Central memory CD4-positive, alpha-beta T cell (primary cell): ENCODE measurements around the gene ERMARD.

Source experiments
- DNase-seq: peaks from one replicate; pipeline ENCODE4 v3.0.0; 2022

Gene ERMARD

DNA sequence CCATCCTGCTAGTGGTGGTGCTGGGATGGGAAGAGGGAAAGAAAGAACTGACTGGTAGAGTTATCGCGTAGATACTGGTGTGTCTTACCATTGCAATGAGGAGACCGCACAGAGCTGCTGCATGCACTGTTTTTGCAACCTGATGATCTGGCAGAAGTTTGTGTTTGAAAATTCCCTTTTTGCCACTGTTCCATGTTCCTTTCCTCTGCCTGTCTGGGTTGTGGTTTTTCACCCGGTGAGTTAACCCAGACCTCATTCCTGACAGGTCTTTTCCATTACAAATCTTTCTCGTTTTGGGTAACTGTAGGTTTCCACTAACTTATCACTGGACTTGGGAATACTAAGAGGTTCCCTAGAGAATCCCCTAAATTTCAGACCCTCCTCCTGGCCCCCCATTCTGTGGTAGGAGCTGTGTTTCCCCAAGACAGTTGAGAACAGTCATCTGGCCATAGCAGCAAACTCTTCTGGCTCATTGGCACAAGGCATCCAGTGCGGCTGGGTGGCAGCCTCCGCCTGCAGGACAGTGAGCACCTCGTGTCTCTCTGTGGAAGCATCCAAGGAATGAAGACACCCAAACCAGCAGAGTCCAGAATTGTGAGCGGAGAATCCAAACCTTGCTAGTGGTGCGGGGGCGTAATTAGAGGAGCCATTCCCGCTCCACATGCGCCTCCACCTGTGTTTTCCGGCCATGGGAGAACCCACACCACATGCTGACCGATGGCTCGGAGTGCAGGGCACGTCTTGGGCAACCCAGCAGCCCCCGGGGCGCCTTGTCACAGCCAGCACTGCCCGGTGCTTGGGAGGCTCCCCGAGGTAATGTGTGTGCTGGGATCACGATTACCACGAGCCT is 32.8 kb downstream of the ERMARD start:
- no peak for DNase-seq

DNA sequence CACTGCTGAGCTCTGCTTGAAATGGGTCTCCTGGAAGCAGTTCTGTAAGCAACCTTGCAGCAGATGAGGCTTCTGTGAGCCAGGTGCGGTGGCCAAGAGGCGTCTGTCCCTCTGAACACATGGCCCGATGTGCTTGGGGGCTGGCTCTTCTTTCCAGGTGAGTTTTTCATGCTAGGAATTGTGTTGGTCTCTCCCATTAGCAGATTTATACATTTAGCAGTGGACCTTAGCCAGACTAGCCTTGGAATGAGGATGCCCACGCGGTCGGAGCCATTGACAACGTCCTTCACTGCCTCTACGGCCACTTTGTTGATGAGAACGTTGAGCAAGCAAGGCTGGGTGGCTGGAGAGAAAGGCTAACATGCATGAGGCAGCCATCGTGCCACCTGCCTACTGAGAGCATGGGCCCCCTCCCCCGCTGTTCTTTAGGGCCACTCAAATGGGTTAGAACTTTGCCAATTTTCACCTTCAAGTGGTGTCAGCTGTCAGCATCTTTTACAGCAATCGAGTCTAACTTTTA is 33.5 kb downstream of the ERMARD start:
- no peak for DNase-seq

DNA sequence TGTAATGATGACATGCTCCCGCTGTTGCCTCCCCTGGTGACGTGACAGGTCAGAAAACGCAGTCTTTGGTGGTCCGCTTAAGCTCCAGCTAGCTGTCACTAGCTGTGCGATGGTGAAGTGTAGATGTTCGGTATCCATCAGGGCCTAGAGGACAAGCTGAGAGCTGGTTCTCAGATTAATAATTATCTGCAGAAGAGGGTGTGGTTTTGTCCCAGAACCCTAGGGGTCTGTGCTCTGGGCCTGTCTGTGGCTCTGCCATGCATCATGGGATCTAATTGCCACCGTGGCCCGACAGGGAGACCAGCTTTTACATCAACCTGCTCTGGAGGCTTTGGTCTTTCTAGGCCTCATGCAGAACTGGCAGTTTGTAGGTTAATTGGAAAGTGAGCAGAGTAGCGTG is 34.1 kb downstream of the ERMARD start:
- no peak for DNase-seq

DNA sequence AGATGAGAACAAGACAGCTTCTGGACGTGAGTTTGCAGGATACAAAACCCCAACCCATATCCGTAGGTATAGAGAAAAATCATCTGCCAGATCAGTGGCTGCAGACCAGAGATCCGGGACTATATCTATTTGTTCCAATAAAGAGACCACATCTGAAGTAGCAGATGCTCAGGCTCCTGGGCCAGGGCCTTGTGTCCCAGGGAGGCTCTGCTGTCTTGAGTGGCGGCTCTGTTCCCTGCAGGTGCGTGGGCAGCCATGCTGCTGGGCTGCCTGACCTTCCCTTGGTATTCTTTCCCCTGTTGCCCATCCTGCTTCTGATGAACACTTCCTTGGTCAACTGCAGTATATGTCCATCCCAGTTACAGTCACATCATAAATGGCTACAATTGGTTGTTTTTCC is 34.9 kb downstream of the ERMARD start:
- DNase-seq: no peak

DNA sequence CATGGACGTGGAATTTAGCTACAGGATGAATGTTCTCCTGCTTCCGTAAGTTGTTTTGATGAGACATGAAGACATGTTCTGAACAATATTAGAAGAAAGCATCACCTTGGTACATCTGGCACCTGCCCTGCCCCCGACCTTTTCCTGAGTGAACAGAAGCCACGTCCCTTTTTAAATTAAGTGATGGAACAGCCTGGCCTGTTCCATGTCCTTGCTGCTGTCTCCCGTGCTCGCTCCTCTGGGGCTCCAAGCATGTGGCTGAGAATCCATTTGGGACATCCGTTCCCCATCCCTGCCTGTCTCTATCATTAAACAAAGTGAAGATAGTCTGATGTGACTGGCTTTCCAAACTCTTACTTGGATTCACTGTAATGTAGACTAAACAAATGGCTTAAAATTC is 36.4 kb downstream of the ERMARD start:
- DNase-seq: no peak

DNA sequence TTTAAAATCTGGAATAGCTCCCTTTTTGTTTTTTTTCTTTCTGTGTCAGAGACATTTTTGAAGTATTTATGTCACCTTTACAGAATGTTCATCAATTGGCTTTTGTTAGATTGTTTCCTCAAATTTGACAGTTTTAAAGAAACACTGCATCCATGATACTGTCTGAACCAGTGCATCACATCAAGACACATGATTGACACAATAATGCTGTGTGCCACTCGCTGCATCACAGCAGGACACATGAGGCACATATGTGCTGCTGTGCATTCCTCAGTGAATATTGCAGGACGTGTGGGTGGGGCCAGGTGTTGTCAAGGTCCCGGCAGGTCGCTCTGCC is 37.4 kb downstream of the ERMARD start:
- no peak for DNase-seq

DNA sequence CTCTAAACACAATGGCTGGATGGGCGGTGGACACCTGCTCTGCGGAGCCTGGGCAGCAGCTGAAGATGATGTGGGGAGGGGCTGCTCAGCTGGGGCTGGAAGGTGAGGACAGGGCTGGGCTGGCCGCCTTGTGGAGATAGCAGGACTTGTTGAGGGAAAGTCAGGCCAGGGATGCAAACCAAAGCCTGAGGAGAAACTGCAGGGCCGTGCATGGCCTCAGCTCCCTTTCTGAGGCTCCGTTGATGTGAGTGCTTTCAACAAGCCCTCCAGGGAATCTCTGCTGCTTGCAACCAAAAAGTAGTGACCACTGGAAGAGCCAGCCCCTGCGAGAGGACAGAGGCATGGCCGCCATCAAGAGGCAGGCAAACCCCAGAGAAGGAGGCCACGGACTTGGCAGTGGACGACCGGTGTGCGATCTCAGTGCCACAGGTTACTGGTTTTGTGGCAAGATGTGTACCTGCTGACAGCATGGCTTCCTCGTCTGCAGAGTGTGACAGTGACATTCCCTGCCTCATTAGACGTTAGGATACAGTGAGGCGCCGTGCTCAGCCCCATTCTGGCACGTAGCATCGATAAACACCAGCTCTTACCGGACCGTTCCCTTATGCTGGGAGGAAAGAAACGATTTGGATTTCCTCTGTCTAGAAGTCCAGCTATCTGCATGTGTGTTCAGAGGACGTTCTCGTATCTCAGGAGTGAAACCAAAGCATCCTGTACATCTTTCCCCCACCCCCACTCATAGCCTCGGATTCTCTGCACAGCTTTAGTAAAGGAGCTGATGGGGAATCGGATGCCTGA is 37.9 kb downstream of the ERMARD start:
- no peak for DNase-seq

DNA sequence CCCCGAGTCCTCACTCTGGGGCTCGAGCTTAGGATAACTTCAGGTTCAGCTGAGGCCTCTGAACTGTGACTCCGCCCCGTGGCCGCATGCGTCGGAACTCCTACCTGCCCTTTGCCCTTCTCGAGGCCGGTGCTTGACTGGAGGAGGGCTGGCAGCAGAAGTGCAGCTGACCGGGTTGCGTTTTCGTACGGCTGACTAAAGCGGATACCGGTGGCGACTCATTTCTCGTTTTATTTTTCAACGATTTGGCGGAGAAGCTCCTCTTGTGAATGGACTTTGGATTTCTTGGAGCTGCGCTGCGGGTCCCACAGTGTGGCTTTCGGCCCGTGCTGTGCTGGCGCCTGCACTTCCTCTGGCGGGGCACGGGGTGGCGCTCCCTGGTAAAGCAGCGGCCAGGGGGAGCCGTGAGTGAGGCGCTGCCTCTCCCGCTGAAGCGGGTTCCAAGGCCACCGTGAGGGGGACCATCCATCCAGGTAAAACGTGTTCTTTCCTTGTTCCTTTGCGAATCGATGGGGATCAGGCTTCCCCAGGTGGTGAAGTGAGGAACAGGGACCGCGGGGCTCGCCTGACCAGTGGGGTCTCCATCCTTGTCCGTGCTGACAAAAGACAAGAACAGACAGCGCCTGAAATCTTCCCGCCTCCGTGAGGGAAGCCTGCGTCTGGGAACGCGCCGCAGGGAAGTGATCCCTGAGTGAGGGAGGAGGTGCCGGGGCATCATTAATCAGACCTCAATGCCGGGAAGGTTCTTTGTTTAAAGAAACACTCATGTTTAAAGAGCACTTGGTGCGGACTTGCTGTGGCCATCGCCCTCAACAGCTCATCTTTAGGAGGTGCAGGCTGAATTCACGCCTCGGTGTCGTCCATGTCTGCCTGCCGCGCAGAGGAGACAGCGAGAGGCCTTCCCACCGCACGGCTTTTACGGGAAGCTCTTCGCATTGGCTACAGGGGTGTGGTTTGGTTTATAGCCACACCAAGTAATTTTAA is 38.8 kb downstream of the ERMARD start:
- DNase-seq: peak; percentile 60

DNA sequence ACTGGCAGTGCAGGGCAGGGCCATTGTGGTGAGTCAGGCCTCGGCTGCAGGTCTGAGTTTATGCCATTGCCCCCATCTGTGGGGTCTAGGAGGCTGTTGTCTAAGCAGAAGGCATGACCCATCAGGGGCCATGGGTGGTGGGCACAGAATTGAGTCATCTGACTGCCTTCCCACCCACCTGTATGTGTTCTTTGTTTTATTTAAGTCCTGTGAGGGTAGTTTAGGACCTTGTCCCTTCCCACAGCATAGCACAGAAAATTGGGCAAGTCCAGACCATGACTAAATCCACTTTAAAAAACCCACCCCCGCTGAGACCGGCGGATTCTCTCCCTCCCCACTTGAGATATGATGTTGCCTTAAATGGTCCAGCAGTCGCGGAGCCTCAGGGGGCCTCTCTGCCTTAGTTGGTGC is 40.3 kb downstream of the ERMARD start:
- DNase-seq: no peak

DNA sequence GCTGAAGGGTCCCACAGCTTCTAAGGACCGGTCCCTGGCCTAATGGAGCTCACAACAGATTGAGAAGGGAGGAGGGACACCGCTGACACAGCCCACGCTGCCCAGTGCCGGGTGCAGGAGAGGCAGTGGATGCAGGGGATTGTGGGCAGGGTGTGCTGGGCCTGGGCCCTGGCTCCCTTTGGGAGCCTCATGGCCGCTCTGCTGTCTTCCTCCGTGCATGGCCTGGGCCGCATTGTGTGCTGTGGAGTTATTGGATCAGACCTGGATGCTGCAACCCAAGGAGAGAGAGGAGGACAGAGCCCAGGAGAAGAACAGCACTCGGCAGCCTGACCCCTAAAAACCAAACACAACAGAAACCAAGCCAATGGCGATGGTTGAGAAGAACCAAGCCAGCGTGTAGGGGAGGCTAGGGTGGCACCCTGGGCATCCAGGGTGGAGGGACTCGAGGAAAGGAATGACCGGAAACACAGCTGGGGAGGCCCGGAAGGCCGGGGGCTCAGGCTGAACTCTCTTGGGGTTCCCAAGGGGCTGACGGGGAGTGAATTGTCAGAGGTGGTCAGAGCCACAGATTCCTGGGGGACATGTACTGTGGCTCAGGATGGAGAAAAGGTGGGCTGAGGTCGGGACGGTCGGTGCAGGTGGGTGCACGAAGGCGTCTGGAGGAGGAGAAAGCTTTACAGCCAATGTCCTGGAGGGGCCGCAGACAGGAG is 41.0 kb downstream of the ERMARD start:
- no peak for DNase-seq

DNA sequence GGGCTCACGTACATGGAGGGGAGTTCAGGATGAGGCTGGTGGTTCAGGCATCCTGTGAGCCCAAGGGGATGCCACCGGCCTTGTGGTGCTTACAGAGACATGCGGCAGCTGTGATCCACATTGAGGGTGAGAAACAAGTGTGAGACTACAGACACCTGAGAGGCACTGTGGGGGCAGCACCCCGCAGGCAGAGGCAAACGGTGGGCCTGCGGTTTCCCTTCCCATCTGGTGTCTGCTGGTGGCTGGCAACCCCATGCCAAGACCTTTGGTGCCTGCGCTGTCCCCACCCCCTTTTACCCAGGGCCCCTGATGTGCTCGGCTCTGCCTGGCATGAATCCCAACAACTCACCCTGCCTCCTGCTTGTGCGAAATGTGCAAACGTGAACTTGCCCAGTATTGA is 42.0 kb downstream of the ERMARD start:
- no peak for DNase-seq

DNA sequence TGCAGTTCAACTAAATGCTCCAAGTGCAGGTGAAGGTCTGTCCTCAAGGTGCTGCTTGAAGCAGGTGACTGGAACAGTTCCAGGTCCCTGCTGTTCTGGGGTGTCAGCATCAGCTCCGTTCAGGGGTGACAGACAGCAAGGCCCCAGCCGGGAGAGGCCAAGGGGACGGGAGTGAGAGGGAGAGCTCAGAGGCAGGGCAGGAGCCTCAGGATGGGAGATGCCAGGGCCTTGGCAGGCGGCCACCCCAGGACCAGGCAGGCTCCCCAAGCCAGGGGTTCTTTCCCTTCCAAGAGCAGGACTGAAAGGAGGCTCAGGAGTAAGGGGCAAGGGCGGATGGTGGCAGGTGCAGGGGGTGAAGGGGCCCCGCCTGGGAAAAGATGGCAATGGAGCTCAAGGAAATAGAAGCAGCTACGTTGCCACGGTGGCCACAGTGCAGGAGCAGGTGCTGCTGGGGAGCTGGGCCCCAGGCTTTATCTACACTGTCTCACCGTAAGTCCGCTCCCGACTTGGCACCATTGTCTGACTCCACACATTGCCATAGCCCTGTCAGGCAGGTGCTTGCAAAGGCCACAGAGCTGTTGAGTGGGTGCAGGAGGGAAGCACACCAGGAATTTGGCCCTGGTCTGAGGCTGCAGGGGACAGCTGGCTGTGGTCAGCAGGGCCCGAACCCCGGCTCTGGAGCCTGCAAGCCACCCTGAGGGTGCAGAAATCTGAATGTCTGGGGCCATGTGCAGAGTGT is 43.1 kb downstream of the ERMARD start:
- DNase-seq: no peak

DNA sequence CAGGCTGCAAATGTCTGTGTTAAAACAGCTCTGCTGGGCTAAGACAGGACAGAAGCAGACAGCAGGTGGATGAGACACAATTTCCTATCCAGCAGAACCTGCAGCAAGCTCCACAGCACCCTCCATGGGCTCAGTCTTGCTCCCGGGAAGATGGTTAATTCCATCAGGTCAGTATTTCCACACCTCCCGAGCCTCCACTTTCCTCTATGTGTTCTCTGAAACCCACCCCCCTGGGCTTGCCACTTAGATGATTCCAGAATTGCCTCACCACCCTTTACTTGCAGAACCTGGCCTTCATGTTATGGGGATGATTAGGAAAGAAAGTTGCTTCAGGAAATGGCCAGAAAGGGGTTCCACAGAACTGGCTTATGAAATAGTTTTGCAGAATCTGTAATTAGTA is 43.8 kb downstream of the ERMARD start:
- DNase-seq: no peak

DNA sequence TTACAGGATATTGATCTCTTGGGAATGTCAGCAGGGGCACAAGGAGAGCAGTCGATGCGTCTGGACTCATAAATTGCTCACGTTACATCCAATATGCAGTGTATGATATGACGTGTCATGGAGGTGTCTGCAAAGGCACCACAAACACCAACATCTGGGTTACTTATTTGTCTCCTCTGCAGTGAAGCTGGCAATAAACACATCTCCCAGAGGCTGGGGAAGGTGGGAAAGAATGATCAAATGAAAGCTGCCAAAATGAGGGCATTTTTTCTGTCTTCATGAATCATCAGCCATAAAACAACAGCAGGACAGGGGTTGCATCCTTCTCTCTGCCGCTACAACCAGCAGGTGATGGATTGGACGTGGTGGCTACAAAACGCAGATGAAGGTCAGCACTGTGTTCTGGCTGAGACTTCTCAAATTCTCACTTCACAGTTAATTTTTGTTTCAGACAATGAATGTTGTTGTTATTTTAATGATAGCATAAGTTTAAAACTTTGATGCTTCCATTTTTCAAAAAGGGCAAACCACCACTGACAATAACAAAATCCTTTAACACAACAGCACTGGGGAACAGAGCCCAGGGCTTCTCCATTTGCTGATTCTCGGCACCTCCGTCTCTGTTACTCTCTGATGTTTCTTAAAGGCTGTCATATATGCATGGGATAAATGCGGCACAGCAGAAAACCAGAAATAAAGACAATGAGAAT is 47.5 kb downstream of the ERMARD start:
- DNase-seq: no peak

DNA sequence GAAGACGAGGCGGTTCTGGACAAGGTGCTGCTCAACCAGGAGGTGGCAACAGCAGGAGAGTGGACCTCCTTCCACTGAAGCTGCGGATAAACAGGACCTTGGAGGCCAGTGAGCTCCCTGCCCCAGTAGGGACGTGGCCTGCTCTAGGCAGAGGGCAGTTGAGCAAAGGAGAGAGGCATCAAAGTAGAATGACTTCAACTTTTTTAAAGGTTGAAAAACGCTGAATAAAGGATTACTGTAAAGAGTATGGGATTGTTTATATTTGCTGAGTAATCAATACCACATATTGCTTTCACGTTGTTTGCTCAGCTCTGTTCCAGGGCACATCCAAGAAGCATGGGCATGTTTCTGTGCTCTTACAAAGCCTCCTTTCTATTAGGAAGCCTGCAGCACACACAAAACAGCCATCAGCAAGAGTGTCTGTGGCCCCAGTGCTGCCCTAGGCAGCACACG is 48.1 kb downstream of the ERMARD start:
- no peak for DNase-seq

DNA sequence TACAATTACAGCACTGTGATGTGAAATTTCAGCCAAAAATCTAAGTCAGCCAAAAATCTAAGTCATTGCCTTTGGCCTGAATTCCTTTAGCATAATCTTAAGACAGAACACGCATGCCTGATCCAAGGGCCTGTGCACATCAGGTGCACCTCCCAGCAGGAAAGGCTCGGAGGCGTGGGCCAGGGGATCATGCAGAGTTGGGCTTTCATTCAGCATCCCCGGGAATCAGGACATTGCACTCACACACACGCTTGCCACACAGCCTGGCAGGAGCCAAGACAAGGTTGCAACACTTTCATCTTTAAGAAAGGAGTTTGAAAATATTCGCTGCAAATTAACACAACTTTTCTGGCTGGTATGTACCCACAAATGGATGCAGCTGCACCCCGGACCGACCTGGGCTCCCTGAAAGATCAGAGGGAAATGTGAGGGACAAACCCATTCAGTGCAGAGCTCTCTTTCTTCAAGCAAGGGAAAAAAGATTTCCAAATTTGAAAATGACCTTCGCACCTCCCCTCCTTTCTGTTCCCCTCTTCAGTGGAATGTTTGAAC is 48.8 kb downstream of the ERMARD start:
- DNase-seq: no peak

DNA sequence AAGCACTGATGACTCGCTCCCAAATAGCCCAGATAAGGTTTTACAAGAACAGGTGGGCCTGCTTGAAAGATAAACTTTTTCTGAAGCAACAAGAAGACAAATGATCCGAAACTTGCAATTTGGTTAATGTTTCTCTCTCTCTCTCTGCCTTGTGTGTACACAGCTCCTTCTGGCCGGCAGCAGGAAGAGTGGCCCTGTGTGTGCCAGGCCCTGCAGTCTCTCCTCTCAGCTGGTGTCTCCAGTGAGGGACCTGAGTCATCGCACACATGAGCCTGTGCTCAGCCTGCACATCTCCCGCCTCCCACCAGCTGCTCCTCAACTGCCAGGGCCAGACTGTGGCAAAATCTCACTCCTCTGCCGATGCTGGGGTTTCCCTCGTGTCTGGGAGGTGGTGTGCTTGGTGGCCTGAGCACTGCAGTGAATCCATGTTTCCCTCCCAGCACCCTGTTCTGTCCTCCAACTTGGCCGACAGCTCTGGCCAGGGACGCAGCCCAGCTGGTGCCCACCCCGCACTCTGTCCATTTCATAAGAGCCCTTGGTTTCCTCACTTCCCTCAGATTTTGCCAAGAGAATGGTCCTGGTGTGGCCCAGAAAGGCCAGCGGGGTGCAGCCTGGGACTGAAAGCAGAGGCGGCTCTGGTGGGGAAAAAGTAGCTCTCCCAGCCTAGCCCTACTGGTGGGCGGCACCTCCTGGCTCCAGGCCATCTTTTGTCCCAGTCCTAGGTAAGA is 49.4 kb downstream of the ERMARD start:
- no peak for DNase-seq

DNA sequence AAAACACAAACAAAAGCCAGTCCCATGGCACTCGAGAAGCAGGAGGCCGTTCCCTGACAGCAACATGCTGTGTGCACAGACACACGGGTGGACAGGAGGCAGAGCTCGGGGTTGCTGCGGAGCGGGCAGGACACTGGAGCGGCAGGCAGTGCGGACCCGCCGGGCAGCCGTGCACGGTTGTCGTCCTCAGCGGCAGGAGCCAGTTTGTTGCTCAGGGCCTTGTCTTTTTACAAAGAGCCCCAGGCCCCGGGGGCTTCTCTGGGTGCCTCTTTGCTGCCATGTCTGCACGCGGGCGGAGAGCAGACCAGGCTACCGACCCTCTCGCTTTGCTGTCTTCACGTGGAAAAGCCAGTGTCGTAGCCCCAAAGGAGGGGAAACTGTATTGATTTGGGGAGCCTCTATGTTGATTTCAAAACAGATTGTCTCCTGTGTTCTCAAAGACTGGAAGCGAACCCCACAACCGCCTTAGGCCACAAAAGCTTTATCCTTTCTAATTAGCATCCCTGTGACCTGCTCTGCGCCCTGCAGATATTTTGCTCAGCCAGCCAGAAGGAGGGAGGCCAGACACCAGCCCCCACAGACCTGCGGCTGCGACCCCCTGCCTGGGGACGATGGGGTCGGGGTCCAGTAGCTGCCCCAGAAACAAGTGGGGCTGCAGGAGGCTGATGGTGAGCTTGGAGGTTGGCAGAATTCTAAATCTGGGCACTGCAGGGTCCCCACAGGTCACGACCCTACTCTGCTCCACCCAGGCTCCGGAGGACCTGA is 50.2 kb downstream of the ERMARD start:
- no peak for DNase-seq

DNA sequence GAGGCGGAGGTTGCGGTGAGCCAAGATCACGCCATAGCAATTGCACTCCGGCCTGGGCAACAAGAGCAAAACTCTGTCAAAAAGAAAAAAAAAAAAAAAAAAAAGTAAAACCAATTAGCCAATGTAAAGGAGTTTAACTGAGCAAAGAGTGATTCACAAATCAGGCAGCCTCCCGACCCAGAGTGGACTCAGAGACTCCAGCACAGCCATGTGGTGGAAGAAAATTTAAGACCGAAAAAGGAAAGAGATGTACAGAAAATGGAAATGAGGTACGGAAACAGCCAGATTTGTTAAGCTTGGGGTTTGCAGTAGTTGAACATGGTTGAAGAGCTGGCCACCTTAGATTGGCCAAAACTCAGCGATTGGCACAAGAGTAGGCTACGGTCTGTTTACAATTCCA is 51.4 kb downstream of the ERMARD start:
- DNase-seq: no peak
